NCI-H2029 treated with DMSO at 0.1 percent for 48 hours (cell line): ENCODE data around the gene CADM4.
"Not testable (repeated sequence)": the region's sequence is repeated elsewhere in the genome, so short reads cannot be mapped to it uniquely, and the experiment has no call there.

Experiments
- DNase-seq: peaks from one replicate; lab custom pipeline; 2025; lab: John Stamatoyannopoulos, UW

Gene CADM4

DNA sequence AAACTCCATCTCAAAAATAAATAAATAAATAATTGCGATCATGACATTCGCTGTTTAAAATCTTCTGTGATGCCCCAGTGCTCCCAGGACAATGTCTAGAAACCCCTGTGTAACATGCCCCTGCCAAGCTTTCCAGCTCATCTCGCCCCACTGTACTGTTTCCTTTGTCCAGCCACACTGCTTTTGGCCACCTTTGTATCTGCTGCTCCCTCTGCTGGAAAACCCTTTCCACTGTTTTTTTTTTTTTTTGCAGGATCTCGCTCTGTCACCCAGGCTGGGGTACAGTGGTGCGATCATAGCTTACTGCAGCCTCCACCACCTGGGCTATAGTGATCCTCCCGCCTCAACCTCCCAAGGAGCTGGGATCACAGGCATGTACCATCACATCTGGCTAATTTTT is 22.8 kb upstream of the CADM4 start:
- DNase-seq: no peak

DNA sequence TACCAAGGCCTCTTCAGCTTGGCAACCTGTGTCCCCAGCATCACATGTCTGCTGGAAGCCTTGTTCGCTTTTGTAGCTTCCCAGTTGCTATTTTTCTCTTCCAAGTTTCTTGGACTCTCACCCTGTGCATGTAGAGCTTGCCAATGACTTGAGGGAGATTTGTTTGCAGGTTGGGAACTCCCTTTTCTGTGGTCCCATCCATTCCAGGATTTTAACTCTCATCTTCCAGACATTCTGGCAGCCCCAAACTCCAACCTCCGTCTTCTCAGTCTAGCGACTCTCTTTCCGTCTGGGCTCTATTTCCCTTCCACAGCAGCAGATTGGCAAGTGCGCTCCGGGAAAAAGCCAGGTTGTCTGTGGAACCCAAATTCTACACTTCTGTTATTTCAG is 21.3 kb upstream of the CADM4 start:
- no peak for DNase-seq

DNA sequence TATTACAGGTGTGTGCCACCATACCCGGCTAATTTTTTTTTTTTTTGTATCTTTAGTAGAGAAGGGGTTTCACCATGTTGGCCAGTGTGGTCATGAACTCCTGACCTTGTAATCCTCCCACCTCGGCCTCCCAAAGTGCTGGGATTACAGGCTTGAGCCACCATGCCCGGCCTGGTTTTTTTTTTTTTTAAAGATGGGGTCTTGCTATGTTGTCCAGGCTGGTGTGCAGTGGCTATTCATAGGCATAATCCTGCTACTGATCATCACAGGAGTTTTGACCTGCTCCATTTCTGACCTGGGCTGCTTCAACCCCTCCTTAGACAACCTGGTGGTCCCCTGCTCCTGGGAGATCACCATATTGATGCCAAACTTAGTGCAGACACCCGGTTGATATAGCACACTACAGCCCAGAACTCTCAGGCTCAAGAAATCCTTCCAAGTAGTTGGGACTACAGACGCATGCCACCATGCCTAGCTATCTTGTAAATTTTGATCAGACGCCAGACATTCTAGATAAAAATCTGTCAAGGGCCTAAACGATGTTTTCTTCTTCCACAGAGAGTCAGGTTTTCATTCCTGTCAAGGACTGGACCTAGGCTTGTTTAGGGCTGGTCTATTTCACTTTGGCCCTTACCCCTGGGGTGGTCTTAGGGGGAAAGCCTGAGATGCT is 20.8 kb upstream of the CADM4 start:
- DNase-seq: no peak

DNA sequence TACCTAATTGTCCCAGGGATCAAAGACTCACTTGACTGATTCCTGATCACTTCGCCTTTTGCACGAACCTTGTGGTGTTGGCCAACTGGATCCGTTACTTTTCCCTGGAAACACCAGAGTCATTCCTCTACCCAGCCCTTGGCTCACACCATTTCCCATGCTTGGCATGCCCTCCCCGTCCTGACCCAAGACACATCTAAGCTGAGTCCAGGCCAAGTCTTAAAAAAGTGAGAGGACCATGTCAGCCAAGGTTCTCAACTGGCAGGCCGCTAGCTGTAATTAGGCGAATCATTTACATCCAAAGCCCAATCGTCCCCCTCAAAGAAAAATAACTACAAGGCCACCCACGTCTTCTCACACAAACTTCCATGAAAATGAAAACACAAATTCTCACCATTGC is 18.8 kb upstream of the CADM4 start:
- DNase-seq: no peak

DNA sequence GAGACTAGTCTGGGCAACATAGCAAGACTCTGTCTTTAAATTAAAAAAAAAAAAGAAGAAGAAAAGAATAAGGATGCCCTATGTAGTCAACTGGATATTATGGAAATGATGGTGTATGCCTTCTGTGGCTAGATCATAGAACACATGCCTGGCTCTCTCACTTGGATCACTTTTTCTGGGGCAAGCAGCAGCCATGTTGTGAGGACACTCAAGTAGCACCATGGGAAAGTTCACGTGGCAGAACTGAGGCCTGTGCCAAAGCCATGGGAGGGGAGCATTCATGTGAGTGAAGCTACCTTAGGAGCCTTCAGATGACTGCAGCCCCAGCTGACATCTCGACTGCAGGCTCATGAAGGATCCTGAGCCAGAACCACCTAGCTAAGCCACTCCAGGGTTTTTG is 18.4 kb upstream of the CADM4 start:
- DNase-seq: no peak

DNA sequence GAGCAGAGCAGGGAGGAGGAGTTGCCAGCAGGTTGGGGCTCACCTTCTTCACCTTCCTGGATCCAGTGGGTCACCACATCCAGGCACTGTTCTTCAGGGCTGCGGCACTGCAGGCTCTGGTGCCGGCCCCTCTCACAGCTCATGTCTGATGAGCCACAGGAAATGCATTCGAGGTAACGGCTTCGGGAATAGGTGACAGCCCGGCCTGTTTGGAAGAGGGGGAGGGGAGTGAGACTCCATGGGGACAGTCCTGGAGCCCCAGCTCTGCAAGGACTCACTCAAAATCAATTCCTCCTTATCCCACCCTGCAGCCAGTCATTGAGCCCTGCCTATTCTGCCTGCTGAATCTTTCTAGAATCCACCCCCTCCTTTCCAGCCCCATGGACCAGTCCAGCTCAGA is 16.8 kb upstream of the CADM4 start:
- no peak for DNase-seq

DNA sequence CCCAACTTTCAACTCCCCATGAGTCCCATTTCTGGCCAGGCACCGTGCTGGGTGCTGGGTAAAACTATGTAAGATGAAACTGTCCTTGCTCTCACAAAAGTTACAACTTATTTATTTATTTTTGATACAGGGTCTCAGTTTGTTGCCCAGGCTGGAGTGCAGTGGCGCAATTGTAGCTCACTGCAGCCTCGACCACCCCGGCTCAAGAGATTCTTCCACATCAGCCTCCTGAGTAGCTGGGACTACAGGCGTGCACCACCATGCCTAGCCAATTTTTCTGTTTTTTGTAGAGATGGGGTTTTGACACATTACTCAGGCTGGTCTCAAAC is 12.9 kb upstream of the CADM4 start:
- no peak for DNase-seq

DNA sequence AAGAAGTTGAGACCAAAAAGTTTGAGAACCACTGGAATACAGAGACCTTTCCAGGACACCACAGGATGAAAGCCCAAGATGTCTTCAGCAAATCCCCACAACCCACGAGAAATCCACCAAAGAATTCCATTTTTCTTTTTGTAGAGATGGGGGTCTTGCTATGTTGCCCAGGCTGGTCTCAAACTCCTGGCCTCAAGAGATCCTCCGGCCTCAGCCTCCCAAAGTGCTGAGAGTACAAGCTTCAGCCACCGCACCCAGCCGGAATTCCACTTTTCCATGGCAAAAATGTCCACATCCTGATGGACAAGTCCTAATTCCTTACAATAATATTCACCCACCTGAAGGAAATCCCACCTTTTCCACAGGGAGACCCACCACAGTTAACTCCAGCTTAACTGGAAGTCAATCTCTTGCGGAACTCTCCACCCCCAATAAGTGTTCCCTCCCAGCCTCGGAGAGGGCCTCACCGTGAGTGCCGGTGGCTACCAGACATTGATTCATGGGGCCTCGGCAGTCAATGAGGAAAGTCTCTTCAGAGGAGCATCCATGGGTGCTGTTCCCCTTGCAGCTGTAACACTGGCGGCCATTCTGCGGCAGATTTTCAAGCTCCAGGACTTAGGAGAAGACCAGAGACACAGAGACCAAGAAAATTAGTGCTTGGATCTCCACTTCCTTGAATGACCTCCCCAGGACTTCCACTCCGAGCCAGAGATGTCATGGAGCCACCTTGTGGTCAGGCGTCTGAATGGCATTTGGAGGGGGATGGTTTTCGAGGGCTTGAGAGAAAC is 12.3 kb upstream of the CADM4 start:
- no peak for DNase-seq

DNA sequence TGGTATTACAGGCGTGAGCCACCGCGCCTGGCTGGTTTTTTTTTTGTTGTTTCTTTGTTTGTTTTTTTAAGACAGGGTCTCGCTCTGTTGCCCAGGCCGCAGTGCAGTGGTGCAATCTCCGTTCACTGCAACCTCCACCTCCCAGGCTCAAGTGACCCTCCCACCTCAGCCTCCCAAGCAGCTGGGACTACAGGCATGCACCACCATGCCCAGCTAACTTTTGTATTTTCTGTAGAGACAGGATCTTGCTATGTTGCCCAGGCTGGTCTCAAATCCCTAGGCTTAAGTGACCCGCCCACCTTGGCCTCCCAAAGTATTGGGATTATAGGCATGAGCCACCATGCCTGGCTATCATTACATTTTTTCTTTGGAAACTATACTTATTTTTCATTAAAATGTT is 10.6 kb upstream of the CADM4 start:
- not testable (repeated sequence) for DNase-seq

DNA sequence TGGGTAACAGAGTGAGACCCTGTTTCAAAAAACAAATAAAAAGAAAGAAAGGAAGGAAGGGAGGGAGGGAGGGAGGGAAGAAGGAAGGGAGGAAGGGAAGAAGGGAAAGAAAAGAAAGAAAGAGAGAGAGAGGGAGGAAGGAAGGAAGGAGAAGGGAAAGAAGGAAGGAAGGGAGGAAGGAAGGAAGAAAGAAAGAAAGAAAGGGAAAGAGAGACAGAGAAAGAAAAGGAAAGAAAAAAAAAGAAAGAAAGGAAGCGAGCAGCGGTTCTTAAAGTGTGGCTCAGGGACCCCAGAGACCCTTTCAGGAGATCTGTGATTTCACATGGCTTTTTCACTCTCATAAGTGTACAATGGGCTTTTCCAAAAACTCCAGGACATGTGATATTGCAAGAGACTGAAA is 9.9 kb upstream of the CADM4 start:
- no peak for DNase-seq

DNA sequence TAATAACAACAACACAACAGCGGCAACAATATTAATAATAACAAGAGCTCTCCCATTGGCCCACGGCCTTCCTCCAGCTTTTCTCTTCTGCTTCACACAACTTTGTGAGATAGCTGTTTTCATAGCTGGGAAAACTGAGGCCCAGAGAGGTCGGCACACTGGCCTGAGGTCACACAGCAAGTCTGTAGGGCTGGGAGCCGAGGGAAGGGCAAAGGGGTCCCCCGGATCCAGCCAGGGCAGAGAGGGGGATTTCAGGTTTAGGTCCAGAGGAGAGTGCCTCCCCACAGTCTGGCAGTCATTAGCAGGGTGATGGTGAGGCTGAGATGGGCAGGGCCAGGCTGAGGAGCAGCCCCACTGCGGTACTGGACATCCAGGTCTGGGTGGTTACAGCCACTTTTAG is 9.0 kb upstream of the CADM4 start:
- DNase-seq: no peak

DNA sequence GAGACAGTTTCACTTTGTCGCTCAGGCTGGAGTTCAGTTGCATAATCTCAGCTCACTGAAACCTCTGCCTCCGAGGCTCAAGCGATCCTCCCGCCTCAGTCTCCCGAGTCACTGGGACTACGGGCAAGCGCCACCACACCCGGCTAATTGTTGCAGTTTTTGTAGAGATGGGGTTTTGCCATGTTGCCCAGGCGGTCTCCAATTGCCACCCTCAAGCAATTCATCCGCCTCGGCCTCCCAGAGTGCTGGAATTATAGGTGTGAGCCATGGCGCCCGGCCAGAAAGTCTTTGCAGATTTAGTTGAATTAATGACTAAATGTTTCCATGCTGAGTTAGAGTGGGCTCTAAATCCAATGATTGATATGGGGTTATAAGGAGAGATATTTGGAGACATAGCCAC is 4.5 kb upstream of the CADM4 start:
- no peak for DNase-seq

DNA sequence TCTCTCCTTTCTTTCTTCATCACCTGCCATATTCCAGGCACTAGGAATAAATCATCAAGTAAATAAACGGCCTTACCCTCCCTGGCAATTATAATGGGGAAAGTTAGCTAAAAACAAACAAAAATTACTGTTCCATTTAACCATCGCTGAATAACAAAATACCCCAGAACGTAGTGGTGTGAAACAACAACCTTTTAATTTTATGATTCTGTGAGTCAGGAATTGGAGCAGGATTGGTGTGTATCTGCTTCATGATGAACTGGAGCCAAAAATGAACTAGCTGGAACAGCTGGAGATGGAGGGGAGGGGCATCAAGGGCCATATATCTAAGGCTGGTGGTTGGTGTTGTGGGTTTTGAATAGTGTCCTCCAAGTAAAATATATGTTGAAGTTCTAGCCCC is 3.7 kb upstream of the CADM4 start:
- DNase-seq: no peak

DNA sequence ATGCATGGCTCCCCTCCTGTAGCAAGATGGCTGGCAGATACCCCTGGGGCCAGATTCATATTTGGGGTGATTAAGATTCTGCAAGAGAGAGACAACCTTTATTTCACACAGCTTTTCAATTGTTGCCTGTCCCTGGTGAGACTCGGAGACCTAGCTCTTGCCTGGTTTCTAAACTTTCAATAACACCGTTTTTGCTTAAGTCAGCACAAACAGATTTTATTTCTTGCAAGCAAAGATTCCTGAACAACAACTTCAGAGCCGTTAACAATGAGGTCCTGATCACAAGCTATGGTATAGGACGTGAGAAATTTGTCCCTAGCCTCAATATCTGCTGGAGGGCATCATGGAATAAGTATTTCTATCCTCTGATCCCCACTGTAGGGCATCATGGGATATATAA is 2.9 kb upstream of the CADM4 start:
- DNase-seq: no peak

DNA sequence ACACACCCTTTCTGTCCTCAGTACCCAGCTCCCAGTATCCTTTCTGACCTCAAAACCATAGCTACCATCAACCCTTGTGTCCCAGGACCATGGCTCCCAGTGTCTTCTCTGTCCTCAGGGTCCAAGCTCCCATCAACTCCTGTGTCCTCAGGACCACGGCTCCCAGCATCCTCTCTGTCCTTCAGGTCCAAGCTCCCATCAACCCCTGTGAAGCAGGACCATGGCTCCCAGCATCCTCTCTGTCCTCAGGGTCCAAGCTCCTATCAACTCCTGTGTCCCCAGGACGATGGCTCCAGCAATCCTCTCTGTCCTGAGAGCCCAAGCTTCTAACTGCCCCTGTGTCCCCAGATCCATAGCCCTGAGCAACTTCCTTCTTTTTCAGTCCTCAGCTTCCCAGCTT is 1.7 kb upstream of the CADM4 start:
- DNase-seq: no peak

DNA sequence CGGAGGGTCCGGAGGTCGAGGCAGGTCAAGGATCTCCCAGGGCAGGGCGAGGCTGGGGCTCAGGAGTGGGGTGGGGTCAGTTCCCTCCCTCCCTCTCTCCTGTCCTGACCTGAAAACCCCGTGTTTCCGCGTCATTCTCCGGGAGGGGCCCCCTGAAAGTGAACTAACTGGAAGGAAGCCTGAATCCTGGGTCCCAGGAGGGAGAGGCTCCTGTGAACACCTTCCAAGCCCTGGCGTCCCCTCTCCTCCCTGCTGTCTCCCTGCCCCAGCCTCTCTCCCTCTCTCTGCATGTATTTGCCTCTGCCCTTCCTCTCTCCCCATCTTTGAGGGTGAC is 741 bp upstream of the CADM4 start:
- no peak for DNase-seq

DNA sequence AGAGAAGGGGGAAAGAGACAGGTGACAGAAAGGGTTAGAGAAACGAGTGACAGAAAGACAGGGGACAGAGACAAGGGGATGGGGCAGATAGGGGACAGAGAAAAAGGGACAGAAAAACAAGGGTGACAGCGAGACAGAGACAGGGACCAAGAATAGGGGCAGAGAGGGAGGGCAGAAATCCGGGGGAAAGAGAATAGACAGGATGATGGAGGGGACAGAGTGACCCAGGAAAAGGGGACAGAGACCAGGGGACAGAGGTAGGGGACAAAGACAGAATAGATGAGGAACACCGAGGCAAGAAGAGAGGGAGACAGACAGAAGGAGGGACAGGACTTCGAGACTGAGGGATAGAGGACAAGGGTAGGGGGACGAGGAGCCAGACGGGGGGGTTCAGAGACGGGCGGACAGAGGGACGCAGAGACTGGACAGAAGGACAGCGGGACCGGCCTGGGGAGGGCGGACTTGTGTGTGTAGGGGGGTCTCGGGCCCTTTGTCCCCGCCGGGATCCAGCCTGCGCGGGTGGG is 593 bp downstream of the CADM4 start:
- no peak for DNase-seq

DNA sequence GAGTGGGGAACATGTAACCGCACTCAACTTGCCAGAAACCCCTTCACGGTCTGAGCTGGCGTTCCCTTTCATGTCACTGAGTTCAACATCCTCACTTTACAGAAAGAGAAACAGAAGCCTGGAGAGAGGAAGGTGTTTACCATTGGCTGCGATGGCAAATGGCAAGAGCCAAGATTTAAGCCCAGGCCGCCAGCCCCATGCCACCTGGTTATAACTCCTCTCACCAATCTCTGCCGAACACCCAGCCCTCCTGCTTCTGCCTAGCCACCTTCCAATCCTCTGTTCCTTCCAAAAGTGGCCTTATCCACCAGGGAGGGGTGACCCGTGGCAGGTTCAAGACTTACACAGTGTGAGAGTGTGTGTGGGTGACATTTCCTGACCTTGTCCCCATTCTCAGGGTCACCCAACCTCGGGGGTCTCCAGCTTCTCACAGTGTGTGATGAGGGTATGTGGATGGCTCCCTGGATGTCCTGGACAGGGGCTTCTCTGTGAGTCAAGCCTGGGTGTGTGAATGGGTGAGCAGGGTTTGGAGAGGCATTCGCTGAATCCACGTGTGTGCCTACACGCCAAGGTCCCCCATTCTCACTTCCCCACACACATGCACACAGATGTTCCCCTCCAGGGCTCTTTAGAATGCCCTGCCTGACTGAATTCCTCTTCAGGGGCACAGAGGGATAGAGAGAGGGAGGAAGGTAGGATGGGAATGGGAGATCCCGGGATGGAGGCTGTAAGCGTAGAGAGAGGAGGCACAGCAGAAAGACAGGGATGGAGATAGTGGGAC is 1.2 kb downstream of the CADM4 start:
- DNase-seq: no peak

DNA sequence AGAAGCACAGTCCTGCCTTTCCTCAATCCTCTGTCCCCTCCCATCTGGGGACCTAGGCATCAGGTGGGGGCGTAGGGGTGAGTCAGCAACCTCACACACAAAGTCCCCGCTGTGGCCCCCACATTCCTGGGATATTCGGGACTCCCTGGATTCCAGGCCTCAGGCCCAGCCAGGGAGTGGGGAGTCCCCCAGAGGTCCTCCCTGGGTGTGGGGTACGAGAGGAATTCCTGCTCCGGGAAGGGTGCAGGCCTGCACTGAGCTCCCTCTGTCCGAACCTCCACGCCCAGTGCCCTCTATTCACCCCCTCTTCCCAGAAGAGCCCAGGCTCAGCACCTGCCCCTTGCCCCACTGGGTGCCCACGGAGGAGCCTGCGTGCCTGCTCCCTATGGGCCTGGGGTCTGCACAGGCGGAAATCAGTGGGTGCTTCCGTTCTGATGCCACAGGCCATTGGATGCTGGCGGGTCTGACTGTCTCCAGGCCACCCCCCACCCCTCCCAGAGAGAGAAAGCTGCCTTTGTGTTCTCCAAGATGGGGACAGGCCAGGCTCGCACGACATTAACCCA is 3.4 kb downstream of the CADM4 start:
- DNase-seq: no peak

DNA sequence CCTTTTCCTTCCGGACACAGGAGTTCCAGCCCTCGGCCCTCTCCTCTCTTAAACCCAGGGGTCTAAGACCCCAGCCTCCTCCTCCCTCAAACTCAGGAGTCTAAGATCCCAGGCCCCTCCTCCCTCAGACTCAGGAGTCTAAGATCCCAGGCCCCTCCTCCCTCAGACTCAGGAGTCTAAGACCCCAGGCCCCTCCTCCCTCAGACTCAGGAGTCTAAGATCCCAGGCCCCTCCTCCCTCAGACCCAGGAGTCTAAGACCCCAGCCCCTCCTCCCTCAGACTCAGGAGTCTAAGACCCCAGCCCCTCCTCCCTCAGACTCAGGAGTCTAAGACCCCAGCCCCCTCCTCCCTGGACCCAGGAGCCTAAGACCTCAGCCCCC is 4.1 kb downstream of the CADM4 start:
- DNase-seq: not testable (repeated sequence)

DNA sequence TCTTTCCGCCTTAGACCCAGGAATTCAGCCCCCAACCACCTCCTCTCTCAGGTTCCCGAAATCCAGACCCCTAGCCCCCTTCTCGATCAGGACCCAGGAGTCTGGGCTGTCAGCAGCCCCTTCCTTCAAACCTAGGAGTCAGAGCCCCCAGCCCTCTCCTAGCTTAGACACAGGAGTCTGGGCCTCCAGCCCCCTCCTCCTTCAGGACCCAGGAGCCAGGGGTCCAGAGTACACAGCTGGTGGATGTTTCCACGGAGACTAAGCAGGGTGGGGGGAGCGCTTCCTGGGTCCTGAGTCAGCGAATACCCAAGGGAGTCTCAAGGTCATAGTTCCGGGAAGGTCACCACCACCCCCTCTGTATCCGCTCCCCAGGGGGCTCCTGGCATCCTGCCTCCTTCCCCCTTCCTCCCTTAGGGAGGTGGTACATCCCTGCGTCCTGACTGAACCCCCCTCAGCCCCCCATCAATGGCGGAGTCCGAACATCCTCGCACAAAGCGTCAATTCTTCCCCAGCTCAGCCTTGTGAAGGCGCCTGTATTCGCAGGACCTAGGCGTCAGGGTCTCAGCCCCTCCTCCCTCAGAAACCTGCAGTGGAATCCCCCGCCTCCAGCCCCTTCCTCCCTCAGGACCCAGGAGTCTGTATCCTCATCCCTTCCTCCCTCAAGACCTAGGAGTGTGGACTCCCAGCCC is 4.6 kb downstream of the CADM4 start:
- DNase-seq: no peak

DNA sequence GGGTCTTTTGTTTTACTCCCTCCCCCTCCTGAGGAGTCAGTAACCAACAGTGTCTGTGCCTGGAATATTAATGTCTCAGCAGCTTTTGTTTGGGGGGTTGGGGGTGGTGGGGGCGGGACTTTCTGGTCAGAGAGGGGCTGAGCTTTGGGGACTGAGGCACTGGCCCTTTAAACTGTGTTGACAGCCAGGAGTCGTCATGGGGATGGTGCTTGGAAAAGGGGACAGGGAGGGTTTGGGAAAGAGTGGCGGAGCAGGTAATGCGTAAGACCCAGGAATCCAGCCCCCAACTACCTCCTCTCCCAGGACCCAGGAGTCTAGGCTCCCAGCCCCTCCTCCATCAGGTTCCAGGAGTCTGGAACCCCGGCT is 5.2 kb downstream of the CADM4 start:
- no peak for DNase-seq
